MM.1S (cell line): ENCODE measurements around the gene TTPAL.

Experiments
- DNase-seq: peaks from one replicate; pipeline ENCODE4 v3.0.0-alpha.2; 2015
- H2AFZ ChIP-seq: fragments of 300-600 bp; sonication (generic); 2 replicates; pipeline ENCODE4 v1.6.0; 2016; ENCODE audit warnings: antibody characterized with exemption, low read length
- H3F3A ChIP-seq: fragments of 300-600 bp; sonication (generic); 2 replicates; pipeline ENCODE4 v1.6.1; 2016; ENCODE audit warnings: mild to moderate bottlenecking, antibody characterized with exemption, low read length, moderate library complexity, mixed read lengths; ENCODE audit not compliant: insufficient read depth
- H3K27ac ChIP-seq: fragments of 300-600 bp; sonication (generic); 2 replicates; pipeline ENCODE4 v1.5.1; 2016; ENCODE audit warnings: mild to moderate bottlenecking, low read length
- H3K27me3 ChIP-seq: fragments of 300-600 bp; sonication (generic); replicated peaks from 2 replicates; pipeline ENCODE4 v1.6.0; 2016; ENCODE audit warnings: low read length; ENCODE audit not compliant: insufficient read depth
- H3K36me3 ChIP-seq: fragments of 300-600 bp; sonication (generic); replicated peaks from 2 replicates; pipeline ENCODE4 v1.6.1; 2016; ENCODE audit warnings: mild to moderate bottlenecking, low read length, mixed read lengths; ENCODE audit not compliant: insufficient read depth
- H3K4me1 ChIP-seq: fragments of 300-600 bp; sonication (generic); 2 replicates; pipeline ENCODE4 v1.6.1; 2016; ENCODE audit warnings: low read length, mixed read lengths
- H3K4me2 ChIP-seq: fragments of 300-600 bp; sonication (generic); 2 replicates; pipeline ENCODE4 v1.6.0; 2016; ENCODE audit warnings: low read depth, low read length
- H3K4me3 ChIP-seq: fragments of 300-600 bp; sonication (generic); 2 replicates; pipeline ENCODE4 v1.5.1; 2016; ENCODE audit warnings: low read length, mixed read lengths
- H3K79me2 ChIP-seq: fragments of 300-600 bp; sonication (generic); 2 replicates; pipeline ENCODE4 v1.6.1; 2016; ENCODE audit warnings: mixed run types, low read length, mixed read lengths
- H3K9ac ChIP-seq: fragments of 300-600 bp; sonication (generic); 2 replicates; pipeline ENCODE4 v1.6.1; 2016; ENCODE audit warnings: low read length, mixed read lengths
- H3K9me2 ChIP-seq: fragments of 300-600 bp; sonication (generic); replicated peaks from 2 replicates; pipeline ENCODE4 v1.6.1; 2016; ENCODE audit warnings: mild to moderate bottlenecking, low read length, mixed read lengths; ENCODE audit not compliant: insufficient read depth
- H3K9me3 ChIP-seq: fragments of 300-600 bp; sonication (generic); replicated peaks from 2 replicates; pipeline ENCODE4 v1.6.1; 2016; ENCODE audit warnings: mild to moderate bottlenecking, low read length, mixed read lengths; ENCODE audit not compliant: insufficient read depth
- H4K20me1 ChIP-seq: fragments of 300-600 bp; sonication (generic); 2 replicates; pipeline ENCODE4 v1.6.1; 2016; ENCODE audit warnings: mild to moderate bottlenecking, low read length, moderate library complexity, mixed read lengths; ENCODE audit not compliant: insufficient read depth
- CTCF ChIP-seq: fragments of 300-600 bp; sonication (generic); IDR thresholded peaks from 2 replicates; pipeline ENCODE4 v1.5.1; 2016; ENCODE audit warnings: antibody characterized with exemption, low read length, mixed read lengths
- EZH2 ChIP-seq: fragments of 300-600 bp; sonication (generic); optimal IDR thresholded peaks from 2 replicates; pipeline ENCODE3; 2017; ENCODE audit warnings: low read depth, mild to moderate bottlenecking, antibody characterized with exemption, low read length, mixed read lengths
- EZH2phosphoT487 ChIP-seq: fragments of 300-600 bp; sonication (generic); IDR thresholded peaks from 2 replicates; pipeline ENCODE4 v1.6.1; 2018; ENCODE audit warnings: antibody characterized with exemption, low read length

TTPAL gene

GRCh38 chr20:44494266-44494665 is 18.6 kb downstream of the TTPAL start:
- H3K9ac ChIP-seq = no peak overlapping the region
- H2AFZ ChIP-seq = no peak overlapping the region
- no peaks in the 10 kb centered on the region for H3K27me3 ChIP-seq
- H3K9me3 ChIP-seq = no peaks in the 10 kb centered on the region
- peaks cover 13% of the 10 kb centered on the region for H3F3A ChIP-seq
- DNase-seq = no peak
- no peaks in the 10 kb centered on the region for H3K9me2 ChIP-seq
- peaks cover 3% of the 10 kb centered on the region; the same call in 1 of the 2 replicates for H3K36me3 ChIP-seq
- peaks cover 27% of the 10 kb centered on the region for H3K4me1 ChIP-seq
- no peak overlapping the region for H3K4me2 ChIP-seq
- no peak overlapping the region for H3K4me3 ChIP-seq
- no peak overlapping the region for H3K27ac ChIP-seq
- TF ChIP-seq EZH2 (no peak), EZH2phosphoT487 (no peak), CTCF (no peak)
- H4K20me1 ChIP-seq = no peaks in the 10 kb centered on the region
- H3K79me2 ChIP-seq = no peaks in the 10 kb centered on the region

- H3K79me2 ChIP-seq = no peaks in the 10 kb centered on the region
- no peaks in the 10 kb centered on the region for H3K9me2 ChIP-seq
- peaks cover 3% of the 10 kb centered on the region; the same call in 1 of the 2 replicates for H3K36me3 ChIP-seq
- H3K4me3 ChIP-seq = no peak overlapping the region
- H3K4me1 ChIP-seq = peaks cover 23% of the 10 kb centered on the region
- H3K27ac ChIP-seq = no peak overlapping the region
- TF ChIP-seq EZH2phosphoT487 = no peak
- no peak for TF ChIP-seq EZH2
- TF ChIP-seq CTCF = no peak
- no peaks in the 10 kb centered on the region for H3K27me3 ChIP-seq
- no peak overlapping the region for H3K4me2 ChIP-seq
- H3F3A ChIP-seq = peaks cover 10% of the 10 kb centered on the region
- no peaks in the 10 kb centered on the region for H4K20me1 ChIP-seq
- H3K9ac ChIP-seq = no peak overlapping the region
- DNase-seq = no peak
- no peaks in the 10 kb centered on the region for H3K9me3 ChIP-seq
- H2AFZ ChIP-seq = no peak overlapping the region
Observed at GRCh38 chr20:44494681-44495080, 19.0 kb downstream of the TTPAL start.

GRCh38 chr20:44495257-44495656 is 19.6 kb downstream of the TTPAL start:
- Histone ChIP-seq H3K27me3 (no peaks in the 10 kb centered on the region), H3K4me2 (no peak overlapping the region), H3K4me1 (peaks cover 17% of the 10 kb centered on the region), H3K36me3 (peaks cover 3% of the 10 kb centered on the region; the same call in 1 of the 2 replicates), H2AFZ (no peak overlapping the region), H3K9me3 (no peaks in the 10 kb centered on the region), H3K27ac (no peak overlapping the region), H3K4me3 (no peak overlapping the region), H3K79me2 (no peaks in the 10 kb centered on the region), H4K20me1 (no peaks in the 10 kb centered on the region), H3F3A (peaks cover 4% of the 10 kb centered on the region), H3K9ac (no peak overlapping the region), H3K9me2 (no peaks in the 10 kb centered on the region)
- DNase-seq = no peak
- TF ChIP-seq EZH2 (no peak), EZH2phosphoT487 (no peak), CTCF (no peak)
